Hepatocyte (in vitro differentiated cells): ENCODE data around the gene DOCK1. TPM values are rescaled to one million over a fixed set of nuclear protein-coding genes. Genes with fewer than 3 reads are reported as not detected.

ENCODE experiments used
- DNase-seq: peaks from one replicate; pipeline ENCODE4 v3.0.0-alpha.2; 2016; ENCODE audit warnings: low spot score
- H2AFZ ChIP-seq: fragments of 200-600 bp; sonication (generic); 2 replicates; pipeline ENCODE4 v1.6.0; 2016; ENCODE audit warnings: antibody characterized with exemption, mild to moderate bottlenecking
- H3K27ac ChIP-seq: fragments of 200-600 bp; sonication (generic); 2 replicates; pipeline ENCODE4 v1.5.1; 2016; ENCODE audit warnings: mild to moderate bottlenecking
- H3K27me3 ChIP-seq: fragments of 200-600 bp; sonication (generic); 2 replicates; pipeline ENCODE4 v1.6.1; 2016
- H3K36me3 ChIP-seq: fragments of 200-600 bp; sonication (generic); replicated peaks from 2 replicates; pipeline ENCODE4 v1.5.1; 2016; ENCODE audit warnings: low read depth; ENCODE audit not compliant: insufficient read depth
- H3K4me1 ChIP-seq: fragments of 200-600 bp; sonication (generic); 2 replicates; pipeline ENCODE4 v1.5.1; 2016; ENCODE audit warnings: mild to moderate bottlenecking, moderate library complexity; ENCODE audit not compliant: insufficient read depth
- H3K4me2 ChIP-seq: fragments of 200-600 bp; sonication (generic); 2 replicates; pipeline ENCODE4 v1.6.0; 2016
- H3K4me3 ChIP-seq: fragments of 200-600 bp; sonication (generic); 2 replicates; pipeline ENCODE4 v1.5.1; 2016; ENCODE audit warnings: mild to moderate bottlenecking
- H3K79me2 ChIP-seq: fragments of 200-600 bp; sonication (generic); 2 replicates; pipeline ENCODE4 v1.6.0; 2017; ENCODE audit warnings: mild to moderate bottlenecking
- H3K9me2 ChIP-seq: fragments of 200-600 bp; sonication (generic); replicated peaks from 2 replicates; pipeline ENCODE4 v1.6.0; 2017; ENCODE audit warnings: mild to moderate bottlenecking; ENCODE audit not compliant: insufficient read depth
- H3K9me3 ChIP-seq: fragments of 200-600 bp; sonication (generic); 2 replicates; pipeline ENCODE4 v1.5.1; 2016; ENCODE audit warnings: low read depth, mild to moderate bottlenecking
- H4K20me1 ChIP-seq: fragments of 200-600 bp; sonication (generic); 2 replicates; pipeline ENCODE4 v1.6.0; 2016; ENCODE audit warnings: mild to moderate bottlenecking; ENCODE audit not compliant: insufficient read depth, poor library complexity, severe bottlenecking
- EZH2 ChIP-seq: fragments of 200-600 bp; sonication (generic); IDR thresholded peaks from 2 replicates; pipeline ENCODE4 v1.6.1; 2016; ENCODE audit warnings: antibody characterized with exemption, mild to moderate bottlenecking, borderline replicate concordance
- EZH2phosphoT487 ChIP-seq: fragments of 200-600 bp; sonication (generic); IDR thresholded peaks from one replicate; pipeline ENCODE4 v1.6.1; 2018; ENCODE audit warnings: antibody characterized with exemption, mild to moderate bottlenecking, low read depth, moderate library complexity; ENCODE audit not compliant: unreplicated experiment, severe bottlenecking
- WGBS: methylation state at CpG from one replicate; pipeline ENCODE4 v1.1.6; 2016; ENCODE audit warnings: low lambda C conversion rate; ENCODE audit errors: missing lambda C conversion rate; 5-methylcytosine and 5-hydroxymethylcytosine counted together
- polyA plus RNA-seq: library from polyadenylated mRNA; unstranded; fragments of >200 nt; fragmentation: Nextera tagmentation; extraction: Ambion mirVana; gene quantifications from 2 replicates; pipeline ENCODE4 v1.2.1, GENCODE V29; 2016
- total RNA-seq: library from RNA; depleted of rRNA; stranded (reverse); fragments of >200 nt; gene quantifications from 2 replicates; pipeline ENCODE4 v1.2.3, GENCODE V29; 2014
- TF ChIP-seq, protein P1 (sequence below): fragments of 200-600 bp; sonication (generic); IDR thresholded peaks from 2 replicates; pipeline ENCODE4 v1.5.1; 2016; ENCODE audit warnings: antibody characterized with exemption, mild to moderate bottlenecking; ENCODE audit not compliant: poor library complexity

The DOCK1 gene
- total and polyA plus RNA-seq, 2 experiments from 2014 or later, result 16.0 to 55.5 TPM

DNA sequence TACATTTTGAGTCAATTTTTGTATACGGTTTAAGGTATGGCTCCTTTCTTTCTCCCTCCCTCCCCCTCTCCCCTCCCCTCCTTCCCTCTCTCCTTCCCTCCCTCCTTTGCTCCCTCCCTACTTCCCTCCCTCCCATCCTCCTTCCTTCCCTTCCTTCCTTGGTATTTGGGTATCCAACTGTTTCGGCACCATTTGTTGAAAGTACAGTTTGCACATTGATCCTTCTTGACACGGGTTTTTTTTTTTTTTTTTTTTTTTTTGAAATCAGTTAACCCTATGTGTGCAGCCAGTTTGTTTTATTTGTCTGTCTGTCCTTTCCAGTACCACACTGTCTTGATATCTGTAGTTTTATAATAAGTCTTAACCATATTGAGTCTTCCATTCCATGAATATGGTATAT, 331.0 kb downstream of the DOCK1 start:
- Histone ChIP-seq H3K9me2 (no peaks in the 10 kb centered on the region), H3K4me3 (no peak overlapping the region), H3K36me3 (no peaks in the 10 kb centered on the region), H3K27ac (no peak overlapping the region), H3K4me1 (no peaks in the 10 kb centered on the region), H3K9me3 (no peaks in the 10 kb centered on the region), H3K79me2 (no peaks in the 10 kb centered on the region), H3K4me2 (no peak overlapping the region), H2AFZ (no peak overlapping the region), H4K20me1 (no peaks in the 10 kb centered on the region), H3K27me3 (no peaks in the 10 kb centered on the region)
- no peak for TF ChIP-seq EZH2phosphoT487
- TF ChIP-seq, protein P1, sequence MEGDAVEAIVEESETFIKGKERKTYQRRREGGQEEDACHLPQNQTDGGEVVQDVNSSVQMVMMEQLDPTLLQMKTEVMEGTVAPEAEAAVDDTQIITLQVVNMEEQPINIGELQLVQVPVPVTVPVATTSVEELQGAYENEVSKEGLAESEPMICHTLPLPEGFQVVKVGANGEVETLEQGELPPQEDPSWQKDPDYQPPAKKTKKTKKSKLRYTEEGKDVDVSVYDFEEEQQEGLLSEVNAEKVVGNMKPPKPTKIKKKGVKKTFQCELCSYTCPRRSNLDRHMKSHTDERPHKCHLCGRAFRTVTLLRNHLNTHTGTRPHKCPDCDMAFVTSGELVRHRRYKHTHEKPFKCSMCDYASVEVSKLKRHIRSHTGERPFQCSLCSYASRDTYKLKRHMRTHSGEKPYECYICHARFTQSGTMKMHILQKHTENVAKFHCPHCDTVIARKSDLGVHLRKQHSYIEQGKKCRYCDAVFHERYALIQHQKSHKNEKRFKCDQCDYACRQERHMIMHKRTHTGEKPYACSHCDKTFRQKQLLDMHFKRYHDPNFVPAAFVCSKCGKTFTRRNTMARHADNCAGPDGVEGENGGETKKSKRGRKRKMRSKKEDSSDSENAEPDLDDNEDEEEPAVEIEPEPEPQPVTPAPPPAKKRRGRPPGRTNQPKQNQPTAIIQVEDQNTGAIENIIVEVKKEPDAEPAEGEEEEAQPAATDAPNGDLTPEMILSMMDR, result no peak
- TF ChIP-seq EZH2, result no peak
- WGBS, result 88% methylated on average over 2 of the region's 3 CpGs
- no peak for DNase-seq

DNA sequence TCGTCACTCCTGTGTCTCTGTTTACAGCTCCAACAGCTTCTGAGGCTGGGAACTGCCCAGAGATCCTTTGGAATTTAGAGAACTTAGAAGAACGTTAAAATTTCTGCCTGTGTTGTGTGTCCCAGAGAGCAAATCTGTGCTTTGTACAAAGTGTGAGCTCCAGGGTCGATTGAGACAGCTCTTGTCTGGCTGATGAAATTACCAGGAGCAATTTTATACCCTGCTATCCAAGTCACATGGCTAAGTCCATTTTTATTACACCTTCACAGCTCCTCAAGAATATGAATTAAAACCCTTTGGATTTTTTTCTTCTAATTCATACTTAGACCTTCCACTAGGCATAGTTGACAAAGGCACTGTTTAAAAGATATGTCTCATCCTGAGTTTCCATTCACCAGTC, 337.7 kb downstream of the DOCK1 start:
- H2AFZ ChIP-seq, result no peak overlapping the region
- no peaks in the 10 kb centered on the region for H3K4me1 ChIP-seq
- no peaks in the 10 kb centered on the region for H3K79me2 ChIP-seq
- H3K36me3 ChIP-seq, result no peaks in the 10 kb centered on the region
- no peaks in the 10 kb centered on the region for H3K9me3 ChIP-seq
- H3K9me2 ChIP-seq, result no peaks in the 10 kb centered on the region
- H4K20me1 ChIP-seq, result no peaks in the 10 kb centered on the region
- WGBS, result 72% methylated on average over 3 of the region's 3 CpGs
- TF ChIP-seq EZH2 (no peak), EZH2phosphoT487 (no peak)
- TF ChIP-seq, protein P1, result no peak
- H3K4me2 ChIP-seq, result no peak overlapping the region
- H3K27ac ChIP-seq, result no peak overlapping the region
- no peak overlapping the region for H3K4me3 ChIP-seq
- no peaks in the 10 kb centered on the region for H3K27me3 ChIP-seq
- no peak for DNase-seq

DNA sequence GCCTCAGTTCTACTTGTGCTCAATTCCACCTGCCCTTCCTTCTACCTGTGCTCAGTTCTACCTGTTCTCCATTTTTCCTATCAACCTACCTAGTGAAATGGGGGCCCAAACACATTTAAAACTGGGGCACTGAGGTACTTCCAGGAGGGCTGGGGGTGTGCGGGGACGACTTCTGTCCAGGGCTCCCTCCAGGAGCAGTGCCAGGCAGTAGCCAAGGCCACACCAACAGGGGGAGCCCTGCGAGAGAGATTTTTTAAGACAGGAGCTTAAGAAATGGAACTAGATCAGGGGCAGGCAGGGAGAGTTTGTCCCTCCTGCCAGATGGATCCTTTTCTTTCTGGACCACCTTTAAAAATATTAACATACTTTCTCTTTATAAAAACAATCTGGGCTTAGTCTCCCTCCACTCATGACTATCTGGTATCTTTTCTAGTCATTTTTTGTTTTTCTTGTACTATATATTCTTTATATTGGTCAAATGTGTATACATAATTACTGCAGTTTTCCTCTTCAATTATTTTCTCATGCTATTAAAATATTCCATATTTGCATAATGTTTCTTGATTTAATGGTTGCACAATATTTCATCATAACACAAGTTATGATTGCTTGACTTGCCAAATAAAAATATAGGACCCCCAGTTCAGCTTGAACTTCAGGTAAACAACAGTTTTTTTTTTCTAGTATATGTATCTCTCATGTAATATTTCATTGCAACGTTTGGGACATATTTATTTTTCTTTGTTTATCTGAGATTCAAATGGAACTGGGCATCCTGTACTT, 338.5 kb downstream of the DOCK1 start:
- TF ChIP-seq, protein P1, result peak; percentile 49
- TF ChIP-seq EZH2, result no peak
- TF ChIP-seq EZH2phosphoT487, result no peak
- Histone ChIP-seq H4K20me1 (no peaks in the 10 kb centered on the region), H3K27me3 (no peaks in the 10 kb centered on the region), H3K9me2 (no peaks in the 10 kb centered on the region), H3K36me3 (no peaks in the 10 kb centered on the region), H3K27ac (no peak overlapping the region), H3K4me2 (no peak overlapping the region), H3K4me3 (no peak overlapping the region), H2AFZ (no peak overlapping the region), H3K79me2 (no peaks in the 10 kb centered on the region), H3K9me3 (no peaks in the 10 kb centered on the region), H3K4me1 (no peaks in the 10 kb centered on the region)
- DNase-seq, result peak; percentile 48
- WGBS, result 48% methylated on average over 4 of the region's 4 CpGs
